HG03139 (cell line): Measurements from ENCODE around the gene ACOT8.
"Not testable (repeated sequence)": the region's sequence is repeated elsewhere in the genome, so short reads cannot be mapped to it uniquely, and the experiment has no call there.

Experiments used
- ATAC-seq: cut with Tn5 transposase; IDR thresholded peaks from one replicate; pipeline ENCODE4 v1.9.1; 2021; ENCODE audit not compliant: unreplicated experiment

ACOT8 gene

GRCh38 chr20:45888681-45889080, 31.5 kb upstream of the ACOT8 start:
- ATAC-seq, result no peak

GRCh38 chr20:45887346-45887715, 30.1 kb upstream of the ACOT8 start, which contains the start of gene SPATA25:
SPATA25 (minus strand) TSS chr20:45887622; CDS start chr20:45887590, 32 bp downstream.
- no peak for ATAC-seq

- ATAC-seq, result no peak
Measured at GRCh38 chr20:45886590-45887345, 29.6 kb upstream of the ACOT8 start.

- ATAC-seq, result no peak
Measured at GRCh38 chr20:45883100-45883469, 25.9 kb upstream of the ACOT8 start.

GRCh38 chr20:45882469-45883099, 25.4 kb upstream of the ACOT8 start:
- ATAC-seq, result no peak

GRCh38 chr20:45880988-45881788, 24.0 kb upstream of the ACOT8 start, which contains the start of gene ZSWIM1:
ZSWIM1 (plus strand) TSS chr20:45881227; CDS start chr20:45882593, 1,366 bp downstream.
- peak; percentile 92 for ATAC-seq

GRCh38 chr20:45878076-45878761, 21.0 kb upstream of the ACOT8 start:
- no peak for ATAC-seq

GRCh38 chr20:45874576-45874975, 17.4 kb upstream of the ACOT8 start:
- ATAC-seq, result no peak

- not testable (repeated sequence) for ATAC-seq
Measured at GRCh38 chr20:45874104-45874481, 16.9 kb upstream of the ACOT8 start.

GRCh38 chr20:45873409-45874103, 16.4 kb upstream of the ACOT8 start:
- no peak for ATAC-seq

- ATAC-seq, result no peak
Measured at GRCh38 chr20:45872626-45873025, 15.4 kb upstream of the ACOT8 start.

- no peak for ATAC-seq
Measured at GRCh38 chr20:45867819-45868176, 10.6 kb upstream of the ACOT8 start.

- ATAC-seq, result no peak
Measured at GRCh38 chr20:45867136-45867818, 10.1 kb upstream of the ACOT8 start.

GRCh38 chr20:45866454-45866853, 9.3 kb upstream of the ACOT8 start:
- ATAC-seq, result no peak

- no peak for ATAC-seq
Measured at GRCh38 chr20:45863543-45864470, 6.6 kb upstream of the ACOT8 start.

- ATAC-seq, result no peak
Measured at GRCh38 chr20:45861221-45862075, 4.3 kb upstream of the ACOT8 start.

GRCh38 chr20:45860560-45861220, 3.5 kb upstream of the ACOT8 start:
- no peak for ATAC-seq

- no peak for ATAC-seq
Measured at GRCh38 chr20:45859916-45860315, 2.7 kb upstream of the ACOT8 start.
